ENCODE results near the gene CREBRF.
A peak's percentile ranks its signal among the peaks of the same experiment; 100 is the strongest.

CREBRF gene

GRCh38 chr5:173055042-173055721 lies 970 bp upstream of the CREBRF start:
- Histone ChIP-seq H3K4me3 (IDR thresholded peaks at IDR 0.05; ENCODE audit: insufficient read depth, low read depth, low read length) (no peak overlapping the region), H3K27me3 (ENCODE audit: insufficient read depth, low read depth) (no peaks in the 10 kb centered on the region), H4K20me1 (ENCODE audit: insufficient read depth) (no peaks in the 10 kb centered on the region), H3K9ac (no peak overlapping the region), H3K4me1 (ENCODE audit: low read depth, poor library complexity, severe bottlenecking) (peaks cover 11% of the 10 kb centered on the region), H3K36me3 (ENCODE audit: insufficient read depth) (no peaks in the 10 kb centered on the region), H3K4me2 (peak overlapping the region; percentile 37), H3K27ac (no peak overlapping the region), H3K79me2 (ENCODE audit: insufficient read depth, low read depth) (peaks cover 4% of the 10 kb centered on the region; the same call in 1 of the 2 replicates), H2AFZ (ENCODE audit: low read depth) (peak overlapping the region; percentile 62; the same call in 1 of the 2 replicates)
- TF ChIP-seq CTCF (conservative IDR thresholded peaks at IDR 0.05; ENCODE audit: low read depth, low read length) = no peak

- H3K27me3 ChIP-seq (ENCODE audit: insufficient read depth, low read depth) = no peaks in the 10 kb centered on the region
- no peak overlapping the region for H3K9ac ChIP-seq
- TF ChIP-seq CTCF (conservative IDR thresholded peaks at IDR 0.05; ENCODE audit: low read depth, low read length) = no peak
- H3K27ac ChIP-seq = no peak overlapping the region
- peak overlapping the region; percentile 62; the same call in 1 of the 2 replicates for H2AFZ ChIP-seq (ENCODE audit: low read depth)
- H3K4me3 ChIP-seq (IDR thresholded peaks at IDR 0.05; ENCODE audit: insufficient read depth, low read depth, low read length) = no peak overlapping the region
- H3K4me2 ChIP-seq = peak overlapping the region; percentile 37
- H4K20me1 ChIP-seq (ENCODE audit: insufficient read depth) = no peaks in the 10 kb centered on the region
- peaks cover 11% of the 10 kb centered on the region for H3K4me1 ChIP-seq (ENCODE audit: low read depth, poor library complexity, severe bottlenecking)
- no peaks in the 10 kb centered on the region for H3K36me3 ChIP-seq (ENCODE audit: insufficient read depth)
- peaks cover 4% of the 10 kb centered on the region; the same call in 1 of the 2 replicates for H3K79me2 ChIP-seq (ENCODE audit: insufficient read depth, low read depth)
These were observed 500 bp upstream of the CREBRF start for GRCh38 chr5:173055722-173055982.

GRCh38 chr5:173056783-173057061 lies 570 bp downstream of the CREBRF start:
- Histone ChIP-seq H4K20me1 (ENCODE audit: insufficient read depth) (no peaks in the 10 kb centered on the region), H3K36me3 (ENCODE audit: insufficient read depth) (no peaks in the 10 kb centered on the region), H3K4me3 (IDR thresholded peaks at IDR 0.05; ENCODE audit: insufficient read depth, low read depth, low read length) (peak overlapping the region; percentile 16), H3K27me3 (ENCODE audit: insufficient read depth, low read depth) (no peaks in the 10 kb centered on the region), H2AFZ (ENCODE audit: low read depth) (peak overlapping the region; percentile 73), H3K79me2 (ENCODE audit: insufficient read depth, low read depth) (peaks cover 4% of the 10 kb centered on the region; the same call in 1 of the 2 replicates), H3K4me2 (no peak overlapping the region), H3K27ac (no peak overlapping the region), H3K9ac (no peak overlapping the region; the same call in 1 of the 2 replicates), H3K4me1 (ENCODE audit: low read depth, poor library complexity, severe bottlenecking) (peaks cover 11% of the 10 kb centered on the region)
- TF ChIP-seq CTCF (conservative IDR thresholded peaks at IDR 0.05; ENCODE audit: low read depth, low read length) = no peak

- Histone ChIP-seq H3K79me2 (ENCODE audit: insufficient read depth, low read depth) (peaks cover 4% of the 10 kb centered on the region; the same call in 1 of the 2 replicates), H2AFZ (ENCODE audit: low read depth) (peak overlapping the region; percentile 73), H3K27me3 (ENCODE audit: insufficient read depth, low read depth) (no peaks in the 10 kb centered on the region), H3K9ac (peak overlapping the region; percentile 37; the same call in 1 of the 2 replicates), H3K36me3 (ENCODE audit: insufficient read depth) (no peaks in the 10 kb centered on the region), H3K4me3 (IDR thresholded peaks at IDR 0.05; ENCODE audit: insufficient read depth, low read depth, low read length) (no peak overlapping the region), H3K4me1 (ENCODE audit: low read depth, poor library complexity, severe bottlenecking) (peaks cover 11% of the 10 kb centered on the region), H3K4me2 (peak overlapping the region; percentile 60), H4K20me1 (ENCODE audit: insufficient read depth) (no peaks in the 10 kb centered on the region), H3K27ac (peak overlapping the region; percentile 59)
- TF ChIP-seq CTCF (conservative IDR thresholded peaks at IDR 0.05; ENCODE audit: low read depth, low read length) = no peak
These were observed 1.1 kb downstream of the CREBRF start for GRCh38 chr5:173057062-173057924.
